GM19328 (cell line): ENCODE measurements around the gene ARL16.
A peak's percentile ranks its signal among the peaks of the same experiment; 100 is the strongest.

ENCODE experiments used
- ATAC-seq: cut with Tn5 transposase; IDR thresholded peaks from one replicate; pipeline ENCODE4 v1.9.1; 2021; ENCODE audit warnings: mild to moderate bottlenecking, moderate library complexity; ENCODE audit not compliant: unreplicated experiment

Gene ARL16

GRCh38 chr17:81713004-81713555, 29.5 kb upstream of the ARL16 start:
- ATAC-seq, result no peak

- ATAC-seq, result no peak
Observed at GRCh38 chr17:81712468-81713003, 28.9 kb upstream of the ARL16 start.

GRCh38 chr17:81711814-81712467, 28.3 kb upstream of the ARL16 start, which contains the start of gene SLC25A10:
Gene SLC25A10 (plus strand): TSS chr17:81712284. CDS start chr17:81712427, 143 bp downstream.
- peak; percentile 51 for ATAC-seq

GRCh38 chr17:81710514-81711308, 27.1 kb upstream of the ARL16 start:
- no peak for ATAC-seq

- no peak for ATAC-seq
Observed at GRCh38 chr17:81708739-81709185, 25.2 kb upstream of the ARL16 start.

- ATAC-seq, result no peak
Observed at GRCh38 chr17:81707725-81708646, 24.4 kb upstream of the ARL16 start.

- ATAC-seq, result no peak
Observed at GRCh38 chr17:81706757-81707624, 23.4 kb upstream of the ARL16 start.

GRCh38 chr17:81706232-81706611, 22.6 kb upstream of the ARL16 start:
- no peak for ATAC-seq

GRCh38 chr17:81705518-81706231, 22.1 kb upstream of the ARL16 start:
- ATAC-seq, result no peak

GRCh38 chr17:81703747-81704654, 20.4 kb upstream of the ARL16 start:
- no peak for ATAC-seq

- peak; percentile 79 for ATAC-seq
Observed at GRCh38 chr17:81702934-81703746, 19.5 kb upstream of the ARL16 start, which contains the start of gene MRPL12. Gene MRPL12 (plus strand): TSS chr17:81703367. CDS start chr17:81703502, 135 bp downstream.

- ATAC-seq, result no peak
Observed at GRCh38 chr17:81701288-81702071, 17.9 kb upstream of the ARL16 start.

- ATAC-seq, result no peak
Observed at GRCh38 chr17:81700353-81701287, 17.0 kb upstream of the ARL16 start.

GRCh38 chr17:81697261-81698044, 13.9 kb upstream of the ARL16 start:
- ATAC-seq, result no peak
